Measurements from ENCODE around the gene ASMT. TPM values are rescaled to one million over a fixed set of nuclear protein-coding genes. Genes with fewer than 3 reads are reported as not detected.

The ASMT gene
- total and polyA plus RNA-seq, 7 donors: 0.22 TPM; not detected in 6

DNA sequence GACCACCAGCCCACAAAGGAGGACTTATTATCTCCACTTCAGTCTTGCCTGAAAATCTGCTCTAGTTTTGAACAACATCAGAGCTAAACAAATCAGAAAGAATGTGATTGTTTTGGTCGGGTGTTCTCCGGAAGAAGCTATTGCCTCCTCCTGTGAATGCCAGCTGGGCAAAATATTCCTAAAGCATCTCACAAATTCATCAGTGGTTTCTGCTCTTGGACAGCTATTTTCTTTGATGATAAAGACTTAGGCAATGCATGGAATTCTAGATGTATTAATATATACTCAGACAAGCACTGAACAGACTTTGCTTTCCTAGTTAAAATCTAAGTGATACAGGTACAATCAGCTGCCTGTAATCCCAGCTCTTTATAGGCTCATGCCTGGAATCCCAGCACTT lies 71.8 kb downstream of the ASMT start:
- intact Hi-C loops (cut with DNase I): no loop called here

More for the DNA sequence above, 71.8 kb downstream of the ASMT start:
- 77 to 80% methylated on average over 2 of the region's 2 CpGs for WGBS, 2 donors
- DNase-seq: no peak
- no peak overlapping the region for H3K27ac ChIP-seq
- H3K9me3 ChIP-seq: no peaks in the 10 kb centered on the region
- no peak overlapping the region for H3K4me3 ChIP-seq
- H3K27me3 ChIP-seq: no peaks in the 10 kb centered on the region
- no peaks in the 10 kb centered on the region for H3K36me3 ChIP-seq
- TF ChIP-seq, protein P1, sequence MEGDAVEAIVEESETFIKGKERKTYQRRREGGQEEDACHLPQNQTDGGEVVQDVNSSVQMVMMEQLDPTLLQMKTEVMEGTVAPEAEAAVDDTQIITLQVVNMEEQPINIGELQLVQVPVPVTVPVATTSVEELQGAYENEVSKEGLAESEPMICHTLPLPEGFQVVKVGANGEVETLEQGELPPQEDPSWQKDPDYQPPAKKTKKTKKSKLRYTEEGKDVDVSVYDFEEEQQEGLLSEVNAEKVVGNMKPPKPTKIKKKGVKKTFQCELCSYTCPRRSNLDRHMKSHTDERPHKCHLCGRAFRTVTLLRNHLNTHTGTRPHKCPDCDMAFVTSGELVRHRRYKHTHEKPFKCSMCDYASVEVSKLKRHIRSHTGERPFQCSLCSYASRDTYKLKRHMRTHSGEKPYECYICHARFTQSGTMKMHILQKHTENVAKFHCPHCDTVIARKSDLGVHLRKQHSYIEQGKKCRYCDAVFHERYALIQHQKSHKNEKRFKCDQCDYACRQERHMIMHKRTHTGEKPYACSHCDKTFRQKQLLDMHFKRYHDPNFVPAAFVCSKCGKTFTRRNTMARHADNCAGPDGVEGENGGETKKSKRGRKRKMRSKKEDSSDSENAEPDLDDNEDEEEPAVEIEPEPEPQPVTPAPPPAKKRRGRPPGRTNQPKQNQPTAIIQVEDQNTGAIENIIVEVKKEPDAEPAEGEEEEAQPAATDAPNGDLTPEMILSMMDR (IDR thresholded peaks at IDR 0.05): no peak
- TF ChIP-seq POLR2A (IDR thresholded peaks at IDR 0.05) (no peak), POLR2AphosphoS5 (IDR thresholded peaks at IDR 0.05) (no peak), EP300 (IDR thresholded peaks at IDR 0.05) (no peak)
- no peaks in the 10 kb centered on the region for H3K4me1 ChIP-seq

Other genes starting within 250 kb of the ASMT start
- 100 to 1,000 TPM; 329 to 493 (median 469) TPM for gene SLC25A6, start 222.9 kb upstream of the ASMT start, total RNA-seq
- gene SLC25A6, start 222.9 kb upstream of the ASMT start, polyA plus RNA-seq: 100 to 1,000 TPM; 449 to 644 (median 517) TPM
- 10 to 100 TPM; 20.8 to 30.6 (median 29.3) TPM for gene ASMTL, start 162.2 kb upstream of the ASMT start, total RNA-seq
- gene ASMTL, start 162.2 kb upstream of the ASMT start, polyA plus RNA-seq: 10 to 100 TPM; 11.8 to 24.0 (median 21.0) TPM
- 1 to 10 TPM in 1 of 4 donors, under 1 TPM in 3; 0.28 to 1.8 (median 0.75) TPM for gene P2RY8, start 77.9 kb upstream of the ASMT start, total RNA-seq
- gene P2RY8, start 77.9 kb upstream of the ASMT start, polyA plus RNA-seq: 10 to 100 TPM in 1 of 3 donors, under 1 TPM in 1, not detected in 1; 0.92 to 15.0 TPM
- gene AKAP17A, start 23.5 kb upstream of the ASMT start, total RNA-seq: 10 to 100 TPM; 22.1 to 45.1 (median 26.4) TPM
- 10 to 100 TPM in 2 of 3 donors, 1 to 10 TPM in 1; 8.4 to 42.4 (median 15.3) TPM for gene AKAP17A, start 23.5 kb upstream of the ASMT start, polyA plus RNA-seq

All from sigmoid colon (tissue), 7 donors.